Superior temporal gyrus (tissue), 1 donor: ENCODE measurements around the gene GRIA1.

Experiments used
- DNase-seq: peaks from one replicate; pipeline ENCODE4 v3.0.0-alpha.2; 2016; ENCODE audit errors: extremely low spot score

The GRIA1 gene

GRCh38 chr5:153546566-153546965 lies 56.1 kb downstream of the GRIA1 start:
- DNase-seq: no peak

GRCh38 chr5:153551537-153552079 lies 61.1 kb downstream of the GRIA1 start:
- DNase-seq: peak; percentile 45

- no peak for DNase-seq
Observed at GRCh38 chr5:153552886-153553285, 62.4 kb downstream of the GRIA1 start.

GRCh38 chr5:153555420-153556114 lies 65.1 kb downstream of the GRIA1 start:
- DNase-seq: no peak

- DNase-seq: no peak
Observed at GRCh38 chr5:153558957-153559356, 68.5 kb downstream of the GRIA1 start.

- no peak for DNase-seq
Observed at GRCh38 chr5:153559926-153560325, 69.5 kb downstream of the GRIA1 start.

GRCh38 chr5:153562189-153562588 lies 71.7 kb downstream of the GRIA1 start:
- no peak for DNase-seq

GRCh38 chr5:153565822-153566221 lies 75.4 kb downstream of the GRIA1 start:
- no peak for DNase-seq

- no peak for DNase-seq
Observed at GRCh38 chr5:153569036-153569435, 78.6 kb downstream of the GRIA1 start.

GRCh38 chr5:153571162-153571561 lies 80.7 kb downstream of the GRIA1 start:
- DNase-seq: no peak

GRCh38 chr5:153572411-153573145 lies 82.1 kb downstream of the GRIA1 start:
- no peak for DNase-seq

- DNase-seq: no peak
Observed at GRCh38 chr5:153573326-153574033, 83.0 kb downstream of the GRIA1 start.

GRCh38 chr5:153584126-153584959 lies 93.9 kb downstream of the GRIA1 start:
- no peak for DNase-seq

- no peak for DNase-seq
Observed at GRCh38 chr5:153584960-153585359, 94.5 kb downstream of the GRIA1 start.

- DNase-seq: no peak
Observed at GRCh38 chr5:153585622-153586277, 95.3 kb downstream of the GRIA1 start.

- no peak for DNase-seq
Observed at GRCh38 chr5:153592081-153592480, 101.6 kb downstream of the GRIA1 start.

- no peak for DNase-seq
Observed at GRCh38 chr5:153594785-153595184, 104.3 kb downstream of the GRIA1 start.

GRCh38 chr5:153598099-153598498 lies 107.6 kb downstream of the GRIA1 start:
- DNase-seq: no peak

- no peak for DNase-seq
Observed at GRCh38 chr5:153601377-153601776, 110.9 kb downstream of the GRIA1 start.

- no peak for DNase-seq
Observed at GRCh38 chr5:153605386-153605785, 114.9 kb downstream of the GRIA1 start.

GRCh38 chr5:153610009-153610408 lies 119.5 kb downstream of the GRIA1 start:
- DNase-seq: no peak
